Measurements from ENCODE around the gene ALDOC.
A peak's percentile ranks its signal among the peaks of the same experiment; 100 is the strongest.
"Not testable (repeated sequence)": the region's sequence is repeated elsewhere in the genome, so short reads cannot be mapped to it uniquely, and the experiment has no call there.

ALDOC gene

DNA sequence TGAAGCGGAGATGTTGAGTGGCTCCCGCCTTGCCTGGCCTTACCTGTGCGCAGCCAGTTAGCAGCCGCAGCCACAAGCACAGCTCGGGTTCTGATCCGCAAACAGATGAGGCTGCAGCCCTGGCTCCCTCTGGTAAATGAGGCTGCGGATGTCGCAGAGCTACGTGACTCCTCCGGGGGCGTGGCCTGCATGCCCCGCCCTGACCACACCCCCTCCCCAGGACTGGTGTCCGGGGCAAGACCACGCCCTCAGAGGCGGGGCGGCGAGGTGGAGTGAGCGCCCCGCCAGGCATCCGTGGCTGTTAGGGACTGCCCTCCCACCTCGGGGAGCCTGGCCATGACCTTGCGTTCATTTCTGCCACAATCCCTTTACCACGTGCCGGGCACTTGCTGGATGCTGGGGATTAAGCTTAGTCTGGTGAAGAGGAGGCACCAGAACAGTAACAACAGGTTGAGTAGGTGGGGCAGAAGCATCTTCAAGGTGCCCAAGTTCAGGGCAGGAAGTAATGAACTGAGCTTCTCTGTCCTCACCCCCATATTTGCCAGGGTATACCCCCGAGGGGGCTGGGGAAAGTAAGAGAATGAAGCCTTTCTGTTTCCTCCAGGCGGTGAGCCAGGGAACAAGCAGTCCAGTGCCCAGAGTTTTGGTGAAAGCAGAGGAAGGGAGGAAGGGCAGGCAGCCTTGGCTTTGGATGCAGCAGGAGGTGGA, at the start of gene ALDOC:
TSS of gene ALDOC (minus strand) at position 138 of the 708 bp plus-strand sequence. CDS start 1,363 bp downstream, outside the sequence.
- peak; percentile 91 to 96 for DNase-seq (ENCODE audit: low read depth in 1 of 2, low spot score in 1 of 2)

DNA sequence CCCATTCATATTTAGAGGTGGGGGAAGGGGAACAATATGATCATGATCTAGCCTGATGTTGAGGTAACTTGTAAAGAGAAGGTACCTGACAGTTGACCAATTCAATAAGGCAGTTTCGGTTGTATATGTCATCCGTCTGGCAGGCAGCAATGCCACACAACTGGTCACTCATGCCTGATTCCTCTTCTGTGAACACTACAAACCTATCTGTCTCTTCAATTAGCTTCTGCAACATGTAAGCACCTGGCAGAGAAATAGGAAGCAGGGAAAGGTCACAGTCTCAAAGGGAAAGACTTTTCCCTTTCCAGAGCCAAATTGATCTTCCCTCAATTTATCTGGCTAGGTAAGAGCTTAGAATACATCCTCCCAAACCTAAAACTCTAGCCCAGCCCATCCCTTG, 47.5 kb upstream of the ALDOC start:
- no peak for DNase-seq (ENCODE audit: low read depth in 1 of 2, low spot score in 1 of 2)

DNA sequence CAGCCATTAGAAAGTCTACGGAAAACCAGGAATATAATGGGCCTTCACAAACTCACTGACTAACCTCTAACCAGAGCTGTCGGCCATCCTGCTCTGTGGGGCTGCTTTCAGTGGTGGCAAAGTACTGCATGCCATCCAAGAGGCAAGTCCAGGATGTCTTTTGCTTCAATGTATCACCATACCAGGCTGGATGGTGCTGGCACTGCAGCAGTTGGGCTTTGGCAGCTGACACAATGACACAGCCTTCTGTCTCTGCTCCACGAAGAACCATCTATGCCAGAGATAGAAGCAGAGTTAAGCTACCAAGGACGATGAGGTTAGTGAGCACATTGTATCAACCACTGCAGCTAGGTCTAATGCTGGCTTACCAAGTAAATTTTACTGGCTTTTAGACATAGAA, 47.0 kb upstream of the ALDOC start:
- no peak for DNase-seq (ENCODE audit: low read depth in 1 of 2, low spot score in 1 of 2)

DNA sequence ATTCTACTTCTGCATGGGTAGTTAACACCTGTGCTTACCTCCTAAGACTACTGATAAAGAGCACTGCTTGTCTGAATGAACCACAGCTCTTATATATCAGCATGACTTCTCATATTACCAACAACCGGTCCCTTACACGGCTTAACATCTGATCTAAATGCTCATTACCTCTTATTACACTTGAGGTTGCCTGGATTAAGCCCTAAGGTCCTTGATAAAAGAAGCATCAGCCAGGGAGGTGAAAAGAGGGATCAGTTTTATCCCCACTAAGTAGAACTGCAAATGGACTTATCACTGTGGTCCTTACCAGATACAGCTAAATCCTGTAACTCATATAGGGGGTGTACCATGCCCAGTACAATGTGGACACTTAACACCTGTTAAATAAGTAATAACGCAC, 45.5 kb upstream of the ALDOC start:
- no peak for DNase-seq (ENCODE audit: low read depth in 1 of 2, low spot score in 1 of 2)

DNA sequence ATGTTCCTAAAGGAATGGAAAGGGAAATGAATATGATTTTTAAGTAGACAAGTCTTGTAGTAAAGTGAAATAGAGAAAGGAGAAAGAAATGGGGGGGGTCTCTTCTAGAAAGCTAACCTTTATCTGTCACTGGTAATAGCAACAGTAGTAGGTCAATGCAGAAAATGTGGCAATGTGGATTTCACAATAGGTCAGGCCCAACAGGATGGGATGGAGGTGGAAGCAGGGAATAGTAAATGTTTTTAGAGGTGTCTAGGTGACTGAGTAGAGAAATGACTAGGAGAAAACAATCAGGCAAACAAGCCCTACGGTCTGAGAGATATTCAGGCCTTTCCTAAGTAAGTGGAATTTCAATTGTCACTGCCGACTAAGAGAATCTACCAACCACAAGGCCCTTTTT, 43.3 kb upstream of the ALDOC start:
- no peak for DNase-seq (ENCODE audit: low read depth in 1 of 2, low spot score in 1 of 2)

DNA sequence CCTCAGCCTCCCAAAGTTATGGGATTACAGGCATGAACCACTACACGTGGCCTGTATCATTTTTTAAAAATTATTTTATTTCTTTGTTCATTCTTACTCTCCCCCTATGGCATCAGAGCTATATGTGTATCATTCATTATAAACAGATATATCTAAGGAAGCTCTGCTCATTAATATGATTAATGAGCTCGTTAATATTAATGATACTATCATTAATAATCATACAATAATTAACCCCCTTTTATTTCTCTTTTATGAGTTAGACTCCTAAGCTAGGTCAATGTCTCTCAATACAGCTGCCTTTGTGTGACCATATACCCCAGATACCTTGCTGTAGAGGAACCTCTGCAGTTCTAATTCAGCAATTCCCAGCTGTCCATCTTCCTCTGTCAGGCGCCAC, 41.8 kb upstream of the ALDOC start:
- DNase-seq (ENCODE audit: low read depth in 1 of 2, low spot score in 1 of 2) = no peak

DNA sequence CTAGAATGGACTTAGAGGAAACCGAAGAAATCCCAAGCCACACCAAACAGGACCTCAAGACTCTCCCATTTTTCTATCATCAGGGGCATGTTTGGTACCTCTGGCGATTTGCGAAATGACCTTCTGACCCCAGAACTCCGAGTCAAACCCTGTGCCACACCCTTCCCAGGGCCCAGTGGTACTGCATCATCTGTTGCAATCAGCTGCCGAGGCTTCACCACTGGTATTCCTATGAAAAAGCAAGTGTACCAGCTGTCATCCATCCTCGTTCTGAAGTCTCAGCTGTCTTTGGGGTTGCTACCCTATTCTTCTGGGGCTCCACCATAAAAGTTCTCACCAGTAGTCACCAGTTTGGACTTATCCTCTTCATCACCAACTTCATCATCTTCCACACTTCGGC, 39.6 kb upstream of the ALDOC start:
- DNase-seq (ENCODE audit: low read depth in 1 of 2, low spot score in 1 of 2) = no peak

DNA sequence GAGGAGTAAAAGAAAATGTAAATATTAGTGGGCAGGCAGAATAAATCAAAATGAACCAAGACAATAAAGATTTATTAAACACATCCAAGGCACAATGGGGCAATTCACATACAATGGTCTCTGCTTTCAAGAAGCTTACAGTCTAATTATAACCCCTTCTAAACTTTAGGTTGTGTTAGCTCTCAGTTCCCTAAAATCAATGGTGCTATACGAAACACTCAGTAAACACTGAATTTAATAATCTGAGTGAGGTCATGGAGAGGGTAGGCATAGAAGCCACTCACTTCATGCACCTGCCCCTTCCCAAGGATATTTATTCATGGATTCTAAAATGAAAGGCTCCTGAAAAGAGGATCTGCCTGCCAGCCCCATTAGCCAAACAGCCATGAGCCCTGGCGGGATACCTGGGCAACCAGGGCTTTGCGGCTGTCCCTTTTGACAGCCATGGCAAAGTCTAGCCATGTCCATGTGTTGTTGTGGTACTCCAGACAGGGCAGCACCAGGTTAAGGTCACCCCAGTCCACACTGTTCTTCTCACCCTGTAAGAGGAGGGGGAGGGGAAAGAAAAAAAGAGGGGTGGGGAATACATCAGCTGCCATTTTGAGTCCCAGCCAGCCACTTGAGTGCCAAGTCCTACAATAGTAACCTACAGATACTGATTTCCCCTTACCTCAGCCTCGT, 38.7 kb upstream of the ALDOC start:
- no peak for DNase-seq (ENCODE audit: low read depth in 1 of 2, low spot score in 1 of 2)

DNA sequence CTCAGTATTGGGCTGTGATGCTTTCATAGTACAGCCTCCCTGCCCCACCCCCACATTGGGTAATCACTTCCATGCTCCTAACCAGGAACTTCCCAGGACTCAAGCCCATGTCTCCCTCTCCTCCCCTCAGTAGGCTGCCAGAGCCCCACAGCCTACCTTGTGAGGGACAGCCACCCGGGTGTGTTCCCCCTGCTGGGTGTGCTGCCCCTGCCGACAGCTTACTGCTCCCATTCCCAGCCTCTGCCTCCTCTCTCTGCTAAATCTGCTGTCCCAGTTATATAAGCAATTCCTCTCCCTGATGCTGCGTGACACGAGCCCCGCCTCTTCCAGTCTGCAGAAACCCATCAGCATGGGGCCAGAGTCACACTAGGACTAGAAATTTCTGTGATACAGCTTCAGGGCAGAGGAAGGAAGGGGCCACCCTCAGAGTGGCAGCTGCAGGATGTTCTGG, 37.3 kb upstream of the ALDOC start, which contains the start of gene RSKR:
TSS of gene RSKR (minus strand) at position 255 of the 451 bp plus-strand sequence. CDS start at position 231, 24 bp downstream.
- DNase-seq (ENCODE audit: low read depth in 1 of 2, low spot score in 1 of 2) = no peak

DNA sequence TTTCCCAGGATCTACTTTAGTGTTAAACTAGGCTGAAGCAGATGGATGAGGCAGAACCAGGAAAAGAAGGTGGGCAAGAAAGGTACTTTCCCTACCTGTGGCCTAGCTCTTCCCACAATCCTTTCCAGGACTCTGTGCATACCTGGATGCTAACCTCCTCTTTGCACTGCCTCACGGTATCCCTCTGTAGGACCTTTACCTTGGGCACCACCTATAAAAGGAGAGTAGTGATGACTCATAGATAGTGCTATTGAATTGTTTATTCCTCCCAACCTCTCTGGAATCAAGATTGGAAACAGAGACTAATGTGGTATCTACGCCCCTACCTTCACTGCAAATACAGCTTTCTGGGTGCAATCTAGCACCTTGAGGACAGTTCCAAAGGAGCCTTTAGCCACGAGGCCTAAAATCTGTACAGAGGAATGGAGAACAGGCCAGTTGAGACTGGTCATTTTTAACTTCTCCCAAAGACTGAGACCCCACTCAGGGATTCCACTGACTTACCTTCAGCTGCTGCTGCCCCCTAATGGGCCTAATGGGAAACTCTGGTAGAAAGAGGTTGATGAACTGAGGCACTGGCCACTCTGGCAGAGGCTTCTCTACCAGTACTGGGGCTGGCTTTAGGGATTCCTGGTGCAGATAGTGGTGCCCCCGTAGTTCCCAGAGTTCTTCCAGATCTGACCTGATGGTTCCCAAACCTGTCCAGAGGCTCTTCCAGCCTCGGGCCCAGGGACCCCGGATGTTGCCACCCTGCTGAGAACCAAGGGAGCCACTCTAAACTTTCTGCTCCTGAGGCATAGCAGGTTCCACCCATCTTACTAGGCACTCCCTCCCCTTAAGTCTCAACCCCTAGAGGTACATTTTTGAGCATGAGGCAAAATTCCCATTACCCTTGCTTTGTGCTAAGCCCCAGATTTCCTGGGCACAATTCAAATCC, 36.5 kb upstream of the ALDOC start:
- DNase-seq (ENCODE audit: low read depth in 1 of 2, low spot score in 1 of 2) = peak in 1 of 2 donors; percentile 26

DNA sequence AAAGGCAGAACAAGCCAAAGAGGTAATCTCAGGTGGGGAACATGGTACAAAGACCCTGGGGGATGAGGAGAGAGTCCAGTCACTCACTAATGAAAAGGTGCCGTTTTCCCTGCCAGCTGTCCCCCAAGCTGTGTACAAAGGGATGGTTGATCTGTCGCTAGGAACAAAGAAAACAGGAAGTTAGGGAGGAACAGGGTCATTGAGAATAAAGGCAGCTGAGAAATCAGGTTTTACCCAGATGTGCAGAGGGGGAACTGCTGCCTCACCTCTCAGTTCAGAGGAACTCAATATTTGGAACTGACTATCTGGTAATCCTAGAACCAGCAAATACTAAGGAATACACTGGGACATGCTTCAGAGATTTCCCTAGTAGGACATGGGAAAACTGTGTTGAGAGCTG, 35.8 kb upstream of the ALDOC start:
- no peak for DNase-seq (ENCODE audit: low read depth in 1 of 2, low spot score in 1 of 2)

DNA sequence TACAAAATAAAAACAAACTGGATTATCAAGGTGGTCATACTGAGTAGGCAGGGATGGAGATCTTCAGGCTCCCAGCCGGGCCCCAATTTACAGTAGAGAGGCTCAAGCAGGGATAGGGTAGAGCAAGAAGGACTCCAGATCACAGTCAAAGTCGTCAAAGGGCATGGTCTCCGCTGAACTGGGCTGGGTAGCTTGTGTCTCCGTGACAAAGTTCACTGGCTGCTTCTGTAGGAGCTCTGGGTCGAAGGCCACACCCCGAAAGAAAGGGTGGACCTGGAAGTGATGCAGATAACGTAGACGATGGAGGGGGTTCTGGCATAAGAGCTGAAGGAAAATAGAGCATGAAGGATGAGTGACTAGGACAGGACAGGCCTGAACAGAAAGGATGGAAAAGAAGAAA, 33.7 kb upstream of the ALDOC start:
- DNase-seq (ENCODE audit: low read depth in 1 of 2, low spot score in 1 of 2) = no peak

DNA sequence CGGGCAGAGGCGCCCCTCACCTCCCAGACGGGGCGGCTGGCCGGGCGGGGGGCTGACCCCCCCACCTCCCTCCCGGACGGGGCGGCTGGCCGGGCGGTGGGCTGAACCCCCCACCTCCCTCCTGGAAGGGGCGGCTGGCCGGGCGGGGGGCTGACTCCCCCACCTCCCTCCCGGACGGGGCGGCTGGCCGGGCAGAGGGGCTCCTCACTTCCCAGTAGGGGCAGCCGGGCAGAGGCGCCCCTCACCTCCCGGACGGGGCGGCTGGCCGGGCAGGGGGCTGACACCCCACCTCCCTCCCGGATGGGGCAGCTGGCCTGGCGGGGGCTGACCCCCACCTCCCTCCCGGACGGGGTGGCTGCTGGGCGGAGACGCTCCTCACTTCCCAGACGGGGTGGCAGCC, 27.3 kb upstream of the ALDOC start:
- not testable (repeated sequence) for DNase-seq (ENCODE audit: low read depth in 1 of 2, low spot score in 1 of 2)

DNA sequence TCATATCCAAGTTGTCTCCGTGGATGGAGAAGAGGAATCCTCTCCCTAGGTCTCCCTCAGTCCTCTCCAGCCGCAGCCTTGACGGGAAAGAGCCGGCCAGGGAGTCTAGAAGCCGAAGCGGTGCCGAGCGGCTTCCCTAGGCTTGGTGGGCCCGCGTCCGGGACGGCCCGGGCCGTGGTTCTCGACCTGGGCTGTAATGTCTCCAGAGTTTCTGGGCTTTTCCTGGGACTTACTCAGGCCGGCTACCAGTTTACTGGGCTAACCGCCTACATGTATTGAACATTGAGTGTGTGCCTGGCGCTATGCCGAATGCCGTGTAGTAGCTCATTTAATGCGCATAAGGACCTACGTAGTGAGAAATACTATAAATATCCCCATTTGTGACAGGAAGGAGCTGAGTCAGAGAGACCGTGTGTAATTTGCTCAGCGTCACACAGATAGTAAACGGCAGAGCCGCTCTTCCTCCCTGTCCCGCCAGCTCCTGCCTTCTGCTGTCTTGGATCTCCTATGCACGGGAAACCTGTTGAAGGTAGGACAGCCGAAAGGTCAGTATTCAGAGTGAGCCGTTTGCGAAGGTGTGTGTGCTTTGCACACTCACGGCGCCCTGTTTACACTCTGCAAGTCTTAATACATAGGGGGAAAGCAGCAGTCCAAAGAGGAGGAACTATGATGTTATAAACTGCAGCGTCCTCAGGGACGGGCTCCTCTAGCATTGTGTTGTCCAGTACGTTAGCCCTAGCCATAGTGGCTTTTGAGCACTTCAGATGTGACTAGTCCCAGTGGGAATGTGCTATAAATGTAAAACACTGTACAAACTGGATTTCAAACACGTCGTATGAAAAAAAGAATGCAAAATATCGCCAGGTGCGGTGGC, 22.9 kb upstream of the ALDOC start:
- DNase-seq (ENCODE audit: low read depth in 1 of 2, low spot score in 1 of 2) = peak; percentile 47 to 61

DNA sequence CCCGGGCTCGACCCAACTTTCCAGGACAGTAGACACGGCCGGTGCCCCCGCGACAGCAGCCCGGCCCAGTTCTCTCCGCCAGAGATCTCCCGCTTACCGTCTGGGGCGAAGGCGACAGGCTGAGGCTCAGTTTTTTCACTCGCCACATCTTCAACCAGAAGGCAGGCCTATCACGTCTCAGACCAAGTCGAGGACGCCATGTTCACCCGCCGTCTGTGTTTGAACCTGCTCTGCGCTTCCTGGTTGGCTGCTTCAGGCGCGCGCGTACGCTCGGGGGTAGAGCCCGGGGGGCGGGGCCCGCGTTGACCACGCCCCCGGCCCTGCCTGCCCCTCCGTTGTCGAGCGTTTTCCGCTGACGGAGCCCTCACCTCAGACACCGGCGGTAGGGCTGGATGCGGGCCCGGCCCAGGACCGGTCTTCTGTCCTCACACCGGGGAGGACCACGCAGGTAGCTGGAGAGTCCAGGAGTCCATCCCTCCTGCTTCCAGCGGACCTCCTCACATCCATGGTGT, 22.2 kb upstream of the ALDOC start, which contains the start of gene SPAG5:
TSS of gene SPAG5 (minus strand) at position 227 of the 512 bp plus-strand sequence. CDS start at position 148, 79 bp downstream.
- DNase-seq (ENCODE audit: low read depth in 1 of 2, low spot score in 1 of 2) = peak; percentile 88 to 89

DNA sequence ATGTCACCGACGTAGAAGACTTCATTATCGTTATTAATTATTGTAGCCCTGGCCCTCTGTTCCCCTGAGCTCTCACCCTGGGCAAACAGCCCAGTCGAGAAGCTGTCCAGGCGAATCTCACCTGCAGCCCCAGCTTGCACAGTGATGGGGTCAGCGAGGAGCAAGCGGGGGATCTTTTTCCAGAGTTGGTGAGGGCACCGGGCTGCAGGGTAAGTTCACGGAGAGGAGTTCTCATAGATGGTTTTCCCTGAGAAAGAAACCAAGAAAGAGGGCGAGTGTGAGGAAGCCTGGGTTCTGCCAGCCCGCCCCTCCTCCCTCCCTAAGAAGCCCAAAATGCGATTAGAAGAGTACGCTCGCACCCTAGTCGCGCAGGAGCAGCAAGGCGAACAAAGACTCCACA, 21.7 kb upstream of the ALDOC start:
- no peak for DNase-seq (ENCODE audit: low read depth in 1 of 2, low spot score in 1 of 2)

DNA sequence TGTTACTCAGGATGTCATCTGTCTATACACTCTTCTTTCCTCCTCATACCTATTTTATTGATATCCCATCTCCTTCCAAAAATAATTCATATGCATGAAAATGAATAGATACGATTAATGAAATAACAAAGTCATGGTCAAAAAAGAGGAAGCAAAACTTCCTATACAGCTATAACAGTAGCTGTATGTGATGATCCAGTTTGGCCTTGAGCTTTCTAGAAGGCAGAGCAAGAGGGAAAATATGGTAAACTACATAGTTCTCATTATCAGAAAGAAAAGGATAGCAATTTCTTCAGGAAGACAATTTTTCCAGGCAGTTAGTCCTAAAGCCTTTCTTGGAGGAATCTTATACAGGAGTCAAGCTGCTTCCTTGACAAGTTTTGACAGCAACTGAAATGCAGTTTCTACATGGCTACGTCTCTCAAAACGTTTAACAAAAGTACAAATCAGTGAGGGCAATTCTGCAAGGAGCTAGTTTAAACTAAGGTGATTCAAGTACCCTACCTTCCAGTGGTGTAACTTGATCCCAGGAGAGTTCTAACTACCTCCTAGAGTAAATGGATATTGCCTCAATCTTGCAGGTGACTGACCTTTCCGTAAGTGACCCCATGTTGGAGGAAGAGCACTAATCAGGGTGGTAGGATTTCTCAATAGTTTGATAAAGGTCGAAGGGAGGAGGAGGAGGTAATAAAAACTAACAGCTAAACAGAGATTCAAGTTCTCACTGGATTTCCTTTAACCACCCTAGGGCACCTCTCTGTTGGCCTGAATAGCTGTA, 21.1 kb upstream of the ALDOC start:
- no peak for DNase-seq (ENCODE audit: low read depth in 1 of 2, low spot score in 1 of 2)

DNA sequence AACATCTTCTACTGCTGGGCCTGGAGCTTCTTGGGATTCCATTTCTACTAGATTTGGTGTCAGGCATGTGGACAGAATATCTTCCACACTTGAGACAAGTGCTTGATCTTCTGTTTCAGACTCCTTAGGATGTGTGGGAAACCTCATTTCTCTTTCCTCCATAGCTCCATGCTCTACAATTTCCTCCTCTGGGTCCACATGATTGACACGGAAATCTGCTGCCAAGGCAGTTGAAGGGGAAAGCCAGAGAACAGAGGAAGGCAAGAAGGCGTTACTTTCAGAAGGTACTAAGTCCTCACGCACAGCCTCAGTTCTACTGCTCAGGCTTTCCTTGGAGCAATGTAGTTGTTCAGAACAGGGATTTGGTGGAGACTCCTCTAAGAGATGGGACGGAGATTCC, 15.6 kb upstream of the ALDOC start:
- no peak for DNase-seq (ENCODE audit: low read depth in 1 of 2, low spot score in 1 of 2)

DNA sequence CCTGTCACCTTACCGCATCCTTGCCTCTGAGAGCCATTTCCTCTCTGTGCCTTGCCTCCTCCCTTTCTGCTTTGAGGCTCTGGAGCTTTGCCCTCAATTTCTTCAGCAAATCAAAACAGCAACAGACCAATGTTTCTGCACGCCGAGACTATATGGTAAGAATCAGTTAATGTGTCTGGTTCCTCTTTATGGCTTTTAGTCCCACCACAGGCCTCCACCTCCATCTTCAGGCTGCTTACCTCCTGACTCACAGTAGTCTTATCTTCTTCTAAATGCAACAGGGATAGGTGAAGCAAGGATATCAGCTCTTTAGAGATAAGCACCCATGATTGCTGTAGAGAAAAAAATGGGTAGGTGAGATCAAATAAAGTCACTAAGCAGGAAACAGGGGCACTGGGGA, 9.2 kb upstream of the ALDOC start:
- no peak for DNase-seq (ENCODE audit: low read depth in 1 of 2, low spot score in 1 of 2)

Measured in activated CD4-positive, alpha-beta T cell treated with anti-CD3 and anti-CD28 coated beads, Interleukin-2, amount 50 U/mL, for 24 hours (primary cell).